Measurements from ENCODE around the gene MATK. TPM values are rescaled to one million over a fixed set of nuclear protein-coding genes. Genes with fewer than 3 reads are reported as not detected.

Gene MATK
- total and polyA plus RNA-seq, 4 donors: 0.78 to 7.0 (median 1.8) TPM

GRCh38 chr19:3768015-3768747 is 18.0 kb downstream of the MATK start (continued):
- no peak for TF ChIP-seq REST (IDR thresholded peaks at IDR 0.05)

GRCh38 chr19:3767050-3767449 is 19.1 kb downstream of the MATK start:
- no peak overlapping the region for H3K27ac ChIP-seq (ENCODE audit: low read depth in 1 of 2, low read length in 2 of 2)
- H3K4me1 ChIP-seq (ENCODE audit: control insufficient read depth in 4 of 4, insufficient read depth in 4 of 4, low read length in 3 of 4): peaks cover 0 to 6% (median 3%) of the 10 kb centered on the region in 4 donors
- no peak for DNase-seq (ENCODE audit: low spot score)
- no peaks in the 10 kb centered on the region for H3K9me3 ChIP-seq (ENCODE audit: control insufficient read depth in 4 of 4, low read length in 3 of 4)
- no peak overlapping the region for H3K9ac ChIP-seq (ENCODE audit: low read depth in 1 of 2, low read length in 2 of 2)
- 94% methylated on average over 23 of the region's 23 CpGs for WGBS
- no peak for TF ChIP-seq RAD21 (IDR thresholded peaks at IDR 0.05)
- TF ChIP-seq CTCF (IDR thresholded peaks at IDR 0.05; ENCODE audit: low read depth, low read length, missing input control): no peak
- no peak for TF ChIP-seq HNF4G (IDR thresholded peaks at IDR 0.05)
- TF ChIP-seq RXRA (IDR thresholded peaks at IDR 0.05): no peak
- TF ChIP-seq EGR1 (IDR thresholded peaks at IDR 0.05; ENCODE audit: low read depth in 2 of 2): no peak
- no peak for TF ChIP-seq YY1 (IDR thresholded peaks at IDR 0.05)
- TF ChIP-seq JUND (IDR thresholded peaks at IDR 0.05): no peak
- TF ChIP-seq REST (IDR thresholded peaks at IDR 0.05): no peak
- TF ChIP-seq HNF4A (conservative IDR thresholded peaks at IDR 0.05): no peak
- no peak for TF ChIP-seq MAX (IDR thresholded peaks at IDR 0.05)
- no peak for TF ChIP-seq FOXA1 (IDR thresholded peaks at IDR 0.05)
- no peak for TF ChIP-seq GABPA (IDR thresholded peaks at IDR 0.05 in 1 of 2, conservative IDR thresholded peaks at IDR 0.05 in 1 of 2)
- H3K27me3 ChIP-seq (ENCODE audit: control insufficient read depth in 4 of 4, insufficient read depth in 4 of 4, low read length in 3 of 4): no peaks in the 10 kb centered on the region
- H3K4me3 ChIP-seq (ENCODE audit: low read depth in 1 of 3, low read length in 3 of 3): no peak overlapping the region
- peaks cover 3 to 34% (median 7%) of the 10 kb centered on the region in 4 donors for H3K36me3 ChIP-seq (ENCODE audit: control insufficient read depth in 4 of 4, insufficient read depth in 3 of 4, low read depth in 1 of 4, low read length in 3 of 4)
